ENCODE measurements around the gene AFMID. TPM values are rescaled to one million over a fixed set of nuclear protein-coding genes. Genes with fewer than 3 reads are reported as not detected.
A peak's percentile ranks its signal among the peaks of the same experiment; 100 is the strongest.

AFMID gene
- total RNA-seq, 1 donor from 2014 or later = 38.6 TPM

- peak overlapping the region; percentile 33 for H3K4me3 ChIP-seq
- peaks cover 87% of the 10 kb centered on the region for H3K4me1 ChIP-seq
- no peaks in the 10 kb centered on the region for H3K27me3 ChIP-seq (ENCODE audit: low read depth)
- TF ChIP-seq CTCF (IDR thresholded peaks at IDR 0.05) = peak; percentile 80
- peak; percentile 89 to 90 for ATAC-seq
- H3K36me3 ChIP-seq = peaks cover 26% of the 10 kb centered on the region
- intact Hi-C loops (cut with DNase I) = loop anchor here (10.0 kb wide), 1 partner anchor 50 kb away; the partner anchor contains the start of gene TMC6
- no peaks in the 10 kb centered on the region for H3K9me3 ChIP-seq
- peak overlapping the region; percentile 85 for H3K27ac ChIP-seq
- DNase-seq = peak; percentile 97
Observed at GRCh38 chr17:78174346-78174869, 12.8 kb upstream of the AFMID start.

DNA sequence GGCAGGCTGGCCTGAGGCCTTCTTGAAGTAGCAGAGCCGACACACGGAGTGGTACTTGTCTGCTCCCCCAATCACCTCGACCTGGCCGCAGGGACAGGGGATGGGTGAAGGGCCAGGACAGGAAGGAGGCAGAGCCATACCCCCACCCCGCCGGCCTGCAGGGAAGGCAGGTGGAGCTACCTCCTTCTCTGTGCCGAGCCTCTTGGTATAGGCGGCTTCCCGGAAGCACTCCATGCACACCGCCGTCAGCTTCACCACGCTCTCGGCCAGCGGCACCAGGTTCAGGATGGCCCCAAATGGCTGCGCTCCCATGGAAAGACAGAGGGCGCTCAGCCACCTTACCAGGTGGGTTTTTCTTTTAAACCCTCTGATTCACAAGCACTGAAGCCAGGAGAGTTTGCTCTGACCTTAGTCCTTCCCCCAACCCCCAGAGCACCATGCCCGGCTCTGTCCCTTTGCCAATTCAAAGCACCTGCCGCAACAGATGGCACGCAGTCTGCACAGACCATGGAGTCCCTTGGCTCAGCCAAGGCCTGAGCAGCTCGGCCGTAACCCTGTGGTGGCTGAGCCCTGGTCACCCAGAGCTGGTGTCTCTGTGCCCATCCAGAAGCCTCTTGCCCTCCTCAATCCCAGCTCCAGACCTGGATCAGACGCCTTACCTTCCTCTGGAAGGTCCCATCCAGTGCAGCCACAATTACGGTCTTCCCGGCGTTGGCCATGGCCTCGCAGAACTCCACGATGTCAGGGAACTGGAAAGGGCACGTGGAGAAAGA lies 12.1 kb upstream of the AFMID start:
- intact Hi-C loops (cut with DNase I) = loop anchor here (10.0 kb wide), 1 partner anchor 50 kb away; the partner anchor contains the start of gene TMC6
- Histone ChIP-seq H3K4me3 (peak overlapping the region; percentile 33), H3K27me3 (ENCODE audit: low read depth) (no peaks in the 10 kb centered on the region), H3K27ac (peak overlapping the region; percentile 85), H3K4me1 (peaks cover 87% of the 10 kb centered on the region), H3K36me3 (peaks cover 26% of the 10 kb centered on the region), H3K9me3 (no peaks in the 10 kb centered on the region)
- ATAC-seq = peak; percentile 54 to 66
- no peak for DNase-seq
- peak; percentile 22 for TF ChIP-seq CTCF (IDR thresholded peaks at IDR 0.05)

GRCh38 chr17:78175643-78175981 lies 11.6 kb upstream of the AFMID start:
- ATAC-seq = no peak
- H3K4me1 ChIP-seq = peaks cover 87% of the 10 kb centered on the region

GRCh38 chr17:78176548-78177025 lies 10.6 kb upstream of the AFMID start:
- Histone ChIP-seq H3K9me3 (no peaks in the 10 kb centered on the region), H3K27me3 (ENCODE audit: low read depth) (no peaks in the 10 kb centered on the region), H3K4me3 (no peak overlapping the region), H3K36me3 (peaks cover 19% of the 10 kb centered on the region), H3K4me1 (peaks cover 80% of the 10 kb centered on the region), H3K27ac (peak overlapping the region; percentile 85)
- DNase-seq (peak; percentile 90), ATAC-seq (peak; percentile 31 to 50)
- peak; percentile 94 for TF ChIP-seq CTCF (IDR thresholded peaks at IDR 0.05)
- intact Hi-C loops (cut with DNase I) = loop anchor here (10.0 kb wide), 1 partner anchor 52 kb away; the partner anchor contains the start of gene TMC6

More at GRCh38 chr17:78175643-78175981, 11.6 kb upstream of the AFMID start:
- intact Hi-C loops (cut with DNase I) = loop anchor here (10.0 kb wide), 1 partner anchor 51 kb away; the partner anchor contains the start of gene TMC6
- Histone ChIP-seq H3K36me3 (peaks cover 26% of the 10 kb centered on the region), H3K9me3 (no peaks in the 10 kb centered on the region), H3K27ac (peak overlapping the region; percentile 85), H3K27me3 (ENCODE audit: low read depth) (no peaks in the 10 kb centered on the region), H3K4me3 (peak overlapping the region; percentile 33)
- DNase-seq = no peak
- no peak for TF ChIP-seq CTCF (IDR thresholded peaks at IDR 0.05)

- no peak overlapping the region for H3K4me3 ChIP-seq
- no peaks in the 10 kb centered on the region for H3K36me3 ChIP-seq
- H3K9me3 ChIP-seq = no peaks in the 10 kb centered on the region
- ATAC-seq = peak; percentile 46 to 60
- no peak for DNase-seq
- no peaks in the 10 kb centered on the region for H3K27me3 ChIP-seq (ENCODE audit: low read depth)
- no peak for TF ChIP-seq CTCF (IDR thresholded peaks at IDR 0.05)
- peak overlapping the region; percentile 72 for H3K27ac ChIP-seq
- intact Hi-C loops (cut with DNase I) = loop anchor here (10.0 kb wide), 1 partner anchor 55 kb away; the partner anchor contains the start of gene TMC6
- H3K4me1 ChIP-seq = peaks cover 55% of the 10 kb centered on the region
Observed at GRCh38 chr17:78179372-78179771, 7.8 kb upstream of the AFMID start.

Measured in lower lobe of right lung (tissue), 2 donors.